ENCODE measurements around the gene ABCA8.

DNA sequence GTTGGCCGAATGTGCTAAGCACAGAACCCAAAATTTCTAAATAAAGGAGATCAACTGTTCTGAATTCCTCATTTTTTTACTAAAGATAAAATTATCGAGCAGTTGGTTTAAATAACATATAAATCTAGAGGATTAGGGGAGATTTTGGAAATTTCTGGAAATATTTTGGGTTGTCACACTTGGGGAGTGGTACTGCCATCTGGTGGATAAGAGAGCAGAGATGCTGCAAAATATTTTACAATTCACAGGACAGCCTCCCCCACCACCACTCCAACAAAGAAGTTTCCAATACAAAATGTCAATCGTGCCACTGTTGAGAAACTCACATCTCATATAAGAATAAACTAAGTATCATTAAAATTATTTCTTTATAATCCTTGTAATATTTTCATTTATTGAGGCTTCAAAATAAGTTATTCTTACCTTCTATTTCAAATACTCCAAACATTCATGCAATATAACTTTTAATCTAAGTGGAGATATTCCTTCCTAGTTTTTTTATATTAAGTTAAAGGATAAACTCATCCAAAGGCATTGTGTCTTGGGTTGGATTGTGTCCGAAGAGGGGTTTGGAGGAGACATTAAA is 17.0 kb upstream of the ABCA8 start:
- TF ChIP-seq EZH2phosphoT487 (IDR thresholded peaks at IDR 0.05; ENCODE audit: unreplicated experiment) = no peak
- TF ChIP-seq, protein P1, sequence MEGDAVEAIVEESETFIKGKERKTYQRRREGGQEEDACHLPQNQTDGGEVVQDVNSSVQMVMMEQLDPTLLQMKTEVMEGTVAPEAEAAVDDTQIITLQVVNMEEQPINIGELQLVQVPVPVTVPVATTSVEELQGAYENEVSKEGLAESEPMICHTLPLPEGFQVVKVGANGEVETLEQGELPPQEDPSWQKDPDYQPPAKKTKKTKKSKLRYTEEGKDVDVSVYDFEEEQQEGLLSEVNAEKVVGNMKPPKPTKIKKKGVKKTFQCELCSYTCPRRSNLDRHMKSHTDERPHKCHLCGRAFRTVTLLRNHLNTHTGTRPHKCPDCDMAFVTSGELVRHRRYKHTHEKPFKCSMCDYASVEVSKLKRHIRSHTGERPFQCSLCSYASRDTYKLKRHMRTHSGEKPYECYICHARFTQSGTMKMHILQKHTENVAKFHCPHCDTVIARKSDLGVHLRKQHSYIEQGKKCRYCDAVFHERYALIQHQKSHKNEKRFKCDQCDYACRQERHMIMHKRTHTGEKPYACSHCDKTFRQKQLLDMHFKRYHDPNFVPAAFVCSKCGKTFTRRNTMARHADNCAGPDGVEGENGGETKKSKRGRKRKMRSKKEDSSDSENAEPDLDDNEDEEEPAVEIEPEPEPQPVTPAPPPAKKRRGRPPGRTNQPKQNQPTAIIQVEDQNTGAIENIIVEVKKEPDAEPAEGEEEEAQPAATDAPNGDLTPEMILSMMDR (conservative IDR thresholded peaks at IDR 0.05; ENCODE audit: low read depth in 2 of 2) = peak; percentile 67 to 72
- TF ChIP-seq, protein P2, sequence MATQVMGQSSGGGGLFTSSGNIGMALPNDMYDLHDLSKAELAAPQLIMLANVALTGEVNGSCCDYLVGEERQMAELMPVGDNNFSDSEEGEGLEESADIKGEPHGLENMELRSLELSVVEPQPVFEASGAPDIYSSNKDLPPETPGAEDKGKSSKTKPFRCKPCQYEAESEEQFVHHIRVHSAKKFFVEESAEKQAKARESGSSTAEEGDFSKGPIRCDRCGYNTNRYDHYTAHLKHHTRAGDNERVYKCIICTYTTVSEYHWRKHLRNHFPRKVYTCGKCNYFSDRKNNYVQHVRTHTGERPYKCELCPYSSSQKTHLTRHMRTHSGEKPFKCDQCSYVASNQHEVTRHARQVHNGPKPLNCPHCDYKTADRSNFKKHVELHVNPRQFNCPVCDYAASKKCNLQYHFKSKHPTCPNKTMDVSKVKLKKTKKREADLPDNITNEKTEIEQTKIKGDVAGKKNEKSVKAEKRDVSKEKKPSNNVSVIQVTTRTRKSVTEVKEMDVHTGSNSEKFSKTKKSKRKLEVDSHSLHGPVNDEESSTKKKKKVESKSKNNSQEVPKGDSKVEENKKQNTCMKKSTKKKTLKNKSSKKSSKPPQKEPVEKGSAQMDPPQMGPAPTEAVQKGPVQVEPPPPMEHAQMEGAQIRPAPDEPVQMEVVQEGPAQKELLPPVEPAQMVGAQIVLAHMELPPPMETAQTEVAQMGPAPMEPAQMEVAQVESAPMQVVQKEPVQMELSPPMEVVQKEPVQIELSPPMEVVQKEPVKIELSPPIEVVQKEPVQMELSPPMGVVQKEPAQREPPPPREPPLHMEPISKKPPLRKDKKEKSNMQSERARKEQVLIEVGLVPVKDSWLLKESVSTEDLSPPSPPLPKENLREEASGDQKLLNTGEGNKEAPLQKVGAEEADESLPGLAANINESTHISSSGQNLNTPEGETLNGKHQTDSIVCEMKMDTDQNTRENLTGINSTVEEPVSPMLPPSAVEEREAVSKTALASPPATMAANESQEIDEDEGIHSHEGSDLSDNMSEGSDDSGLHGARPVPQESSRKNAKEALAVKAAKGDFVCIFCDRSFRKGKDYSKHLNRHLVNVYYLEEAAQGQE (IDR thresholded peaks at IDR 0.05; ENCODE audit: unreplicated experiment) = no peak
- TF ChIP-seq EZH2 (IDR thresholded peaks at IDR 0.05; ENCODE audit: low read depth, unreplicated experiment) = no peak
- no peak for TF ChIP-seq ZNF331 (CRISPR knock-in tag; IDR thresholded peaks at IDR 0.05; ENCODE audit: low read depth)
- TF ChIP-seq POLR2AphosphoS5 (IDR thresholded peaks at IDR 0.05; ENCODE audit: low read depth) = no peak
- TF ChIP-seq CREB1 (CRISPR knock-in tag; IDR thresholded peaks at IDR 0.05; ENCODE audit: low read depth) = no peak
- TF ChIP-seq JUNB (IDR thresholded peaks at IDR 0.05; ENCODE audit: unreplicated experiment) = no peak
- TF ChIP-seq, protein P3, sequence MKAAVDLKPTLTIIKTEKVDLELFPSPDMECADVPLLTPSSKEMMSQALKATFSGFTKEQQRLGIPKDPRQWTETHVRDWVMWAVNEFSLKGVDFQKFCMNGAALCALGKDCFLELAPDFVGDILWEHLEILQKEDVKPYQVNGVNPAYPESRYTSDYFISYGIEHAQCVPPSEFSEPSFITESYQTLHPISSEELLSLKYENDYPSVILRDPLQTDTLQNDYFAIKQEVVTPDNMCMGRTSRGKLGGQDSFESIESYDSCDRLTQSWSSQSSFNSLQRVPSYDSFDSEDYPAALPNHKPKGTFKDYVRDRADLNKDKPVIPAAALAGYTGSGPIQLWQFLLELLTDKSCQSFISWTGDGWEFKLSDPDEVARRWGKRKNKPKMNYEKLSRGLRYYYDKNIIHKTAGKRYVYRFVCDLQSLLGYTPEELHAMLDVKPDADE (IDR thresholded peaks at IDR 0.05) = no peak
- TF ChIP-seq NANOG (IDR thresholded peaks at IDR 0.05; ENCODE audit: borderline replicate concordance) = no peak
- no peak for TF ChIP-seq STAT1 (IDR thresholded peaks at IDR 0.05; ENCODE audit: unreplicated experiment)

Data from GM23338 (cell line).